ENCODE measurements around the gene KATNB1. TPM values are rescaled to one million over a fixed set of nuclear protein-coding genes. Genes with fewer than 3 reads are reported as not detected.

KATNB1 gene
- total RNA-seq, 2 donors from 2014 or later = 9.0 to 16.2 TPM

DNA sequence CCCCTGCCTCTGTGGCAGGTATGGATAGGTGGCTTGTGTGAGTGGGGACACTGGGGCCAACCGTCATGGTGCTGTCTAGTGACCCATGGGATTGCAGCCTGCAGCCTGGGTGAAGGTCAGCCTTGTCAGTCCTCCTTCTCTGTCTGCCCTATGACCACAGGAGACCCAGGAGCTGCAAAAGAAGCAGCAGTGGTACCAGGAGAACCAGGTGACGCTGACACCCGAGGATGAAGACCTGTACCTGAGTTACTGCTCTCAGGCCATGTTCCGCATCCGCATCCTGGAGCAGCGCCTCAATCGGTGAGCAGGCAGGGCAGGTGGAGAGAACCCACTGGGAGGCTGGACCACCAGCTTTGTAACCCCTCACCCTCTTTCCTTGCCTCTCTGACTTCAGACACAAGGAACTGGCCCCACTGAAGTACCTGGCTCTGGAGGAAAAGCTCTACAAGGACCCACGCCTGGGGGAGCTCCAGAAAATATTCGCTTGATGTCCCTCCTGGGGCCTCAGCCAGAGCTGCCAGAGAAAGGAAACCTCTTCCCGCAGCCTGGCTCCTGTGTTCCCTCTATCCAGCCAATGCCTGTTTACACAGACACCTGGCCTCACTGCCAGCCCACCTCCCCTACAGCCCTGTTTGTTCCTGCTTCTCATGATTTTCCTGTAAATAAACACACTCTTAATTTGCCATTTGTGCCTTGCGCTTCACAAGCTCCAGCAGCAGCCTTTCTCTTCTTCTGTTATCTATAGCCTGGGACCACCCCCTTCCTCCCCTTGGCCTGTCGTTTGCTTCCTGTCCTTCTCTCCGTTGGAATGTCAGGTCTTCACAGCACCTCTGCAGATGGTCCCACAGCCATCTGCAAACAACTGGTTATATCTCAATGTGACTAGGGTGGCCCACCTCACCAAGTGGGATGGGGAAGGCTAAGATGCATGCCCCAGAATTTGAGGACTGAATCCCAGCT, 4.5 kb upstream of the KATNB1 start:
- Histone ChIP-seq H3K4me3 (no peak overlapping the region), H3K9me3 (no peaks in the 10 kb centered on the region), H3K36me3 (no peaks in the 10 kb centered on the region), H3K4me1 (ENCODE audit: control insufficient read depth in 1 of 2, low read depth in 2 of 2) (peaks cover 3 to 10% of the 10 kb centered on the region in 2 donors), H3K27me3 (replicated peaks; ENCODE audit: insufficient read depth) (no peaks in the 10 kb centered on the region), H3K27ac (no peak overlapping the region)
- ATAC-seq (ENCODE audit: insufficient number of reproducible peaks, low FRiP score, low read depth) = no peak
- TF ChIP-seq, protein P1, sequence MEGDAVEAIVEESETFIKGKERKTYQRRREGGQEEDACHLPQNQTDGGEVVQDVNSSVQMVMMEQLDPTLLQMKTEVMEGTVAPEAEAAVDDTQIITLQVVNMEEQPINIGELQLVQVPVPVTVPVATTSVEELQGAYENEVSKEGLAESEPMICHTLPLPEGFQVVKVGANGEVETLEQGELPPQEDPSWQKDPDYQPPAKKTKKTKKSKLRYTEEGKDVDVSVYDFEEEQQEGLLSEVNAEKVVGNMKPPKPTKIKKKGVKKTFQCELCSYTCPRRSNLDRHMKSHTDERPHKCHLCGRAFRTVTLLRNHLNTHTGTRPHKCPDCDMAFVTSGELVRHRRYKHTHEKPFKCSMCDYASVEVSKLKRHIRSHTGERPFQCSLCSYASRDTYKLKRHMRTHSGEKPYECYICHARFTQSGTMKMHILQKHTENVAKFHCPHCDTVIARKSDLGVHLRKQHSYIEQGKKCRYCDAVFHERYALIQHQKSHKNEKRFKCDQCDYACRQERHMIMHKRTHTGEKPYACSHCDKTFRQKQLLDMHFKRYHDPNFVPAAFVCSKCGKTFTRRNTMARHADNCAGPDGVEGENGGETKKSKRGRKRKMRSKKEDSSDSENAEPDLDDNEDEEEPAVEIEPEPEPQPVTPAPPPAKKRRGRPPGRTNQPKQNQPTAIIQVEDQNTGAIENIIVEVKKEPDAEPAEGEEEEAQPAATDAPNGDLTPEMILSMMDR (IDR thresholded peaks at IDR 0.05) = no peak
- DNase-seq (ENCODE audit: low spot score) = no peak

DNA sequence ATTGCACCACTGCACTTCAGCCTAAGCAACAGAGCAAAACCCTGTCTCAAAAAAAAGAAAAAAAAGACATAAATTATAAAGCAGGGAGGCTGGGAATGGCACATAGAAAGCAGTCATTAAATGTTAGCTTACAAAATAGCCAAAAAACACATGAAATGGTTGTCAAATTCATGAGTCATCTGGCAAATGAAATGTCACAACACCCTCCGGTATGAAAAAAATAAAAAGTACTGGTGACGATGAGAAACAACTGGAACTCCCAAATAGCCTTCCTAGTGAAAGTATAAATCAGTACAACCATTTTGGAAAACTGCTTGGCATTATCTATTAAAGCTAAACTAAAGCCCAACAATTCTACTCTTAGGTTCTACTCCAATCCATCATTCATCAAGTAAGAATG, 3.5 kb upstream of the KATNB1 start:
- H3K36me3 ChIP-seq = no peaks in the 10 kb centered on the region
- no peaks in the 10 kb centered on the region for H3K9me3 ChIP-seq
- H3K27me3 ChIP-seq (replicated peaks; ENCODE audit: insufficient read depth) = no peaks in the 10 kb centered on the region
- no peak overlapping the region for H3K4me3 ChIP-seq
- peak overlapping the region in 1 of 2 donors; percentile 48 for H3K27ac ChIP-seq
- TF ChIP-seq, protein P1 (IDR thresholded peaks at IDR 0.05) = no peak
- ATAC-seq (ENCODE audit: insufficient number of reproducible peaks, low FRiP score, low read depth) (no peak), DNase-seq (ENCODE audit: low spot score) (no peak)
- peaks cover 6 to 20% of the 10 kb centered on the region in 2 donors for H3K4me1 ChIP-seq (ENCODE audit: control insufficient read depth in 1 of 2, low read depth in 2 of 2)

DNA sequence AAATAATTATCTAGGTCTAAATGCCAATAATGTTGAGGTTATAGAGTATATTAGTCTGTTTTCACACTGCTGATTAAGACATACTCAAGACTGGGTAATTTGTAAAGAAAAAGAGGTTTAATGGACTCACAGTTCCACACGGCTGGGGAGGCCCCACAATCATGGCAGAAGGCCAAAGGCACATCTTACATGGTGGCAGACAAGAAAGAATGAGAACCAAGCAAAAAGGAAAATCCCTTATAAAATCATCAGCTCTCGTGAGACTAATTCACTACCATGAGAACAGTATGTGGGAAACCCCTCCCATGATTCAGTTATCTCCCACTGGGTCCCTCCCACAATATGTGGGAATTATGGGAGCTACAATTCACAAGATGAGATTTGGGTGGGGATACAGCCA, 2.9 kb upstream of the KATNB1 start:
- Histone ChIP-seq H3K27me3 (replicated peaks; ENCODE audit: insufficient read depth) (no peaks in the 10 kb centered on the region), H3K4me1 (ENCODE audit: control insufficient read depth in 1 of 2, low read depth in 2 of 2) (peaks cover 7 to 23% of the 10 kb centered on the region in 2 donors), H3K36me3 (no peaks in the 10 kb centered on the region), H3K9me3 (no peaks in the 10 kb centered on the region), H3K4me3 (no peak overlapping the region), H3K27ac (peak overlapping the region in 1 of 2 donors; percentile 48)
- no peak for DNase-seq (ENCODE audit: low spot score)
- TF ChIP-seq, protein P1 (IDR thresholded peaks at IDR 0.05) = no peak
- ATAC-seq (ENCODE audit: insufficient number of reproducible peaks, low FRiP score, low read depth) = no peak

DNA sequence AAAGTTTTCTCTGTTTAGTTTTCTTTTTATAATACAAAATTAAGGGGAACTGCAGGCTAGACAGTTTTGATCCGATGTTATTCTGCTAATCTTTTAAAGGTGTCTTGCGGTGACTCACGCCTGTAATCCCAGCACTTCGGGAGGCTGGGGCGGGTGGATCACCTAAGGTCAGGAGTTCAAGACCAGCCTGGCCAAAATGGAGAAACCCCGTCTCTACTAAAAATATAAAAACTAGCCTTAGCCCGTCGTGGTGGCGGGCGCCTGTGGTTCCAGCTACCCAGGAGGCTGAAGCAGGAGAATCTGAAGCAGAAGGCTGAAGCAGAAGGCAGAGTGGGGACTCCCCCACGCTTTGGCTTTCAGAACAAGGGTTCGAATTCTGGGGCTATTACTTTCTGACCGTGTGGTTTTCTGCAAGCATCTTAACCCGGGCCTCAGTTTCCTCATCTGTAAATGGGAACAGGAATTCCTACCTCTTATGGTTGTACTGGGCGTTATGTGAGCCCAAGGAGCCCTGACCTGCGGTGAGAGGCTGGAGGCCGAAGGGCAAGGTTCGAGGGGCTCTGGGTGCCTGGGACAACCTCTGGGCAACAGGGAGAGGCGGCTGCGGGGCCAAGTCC, 1.2 kb upstream of the KATNB1 start:
- DNase-seq (ENCODE audit: low spot score) (no peak), ATAC-seq (ENCODE audit: insufficient number of reproducible peaks, low FRiP score, low read depth) (no peak)
- Histone ChIP-seq H3K27ac (peak overlapping the region; percentile 82 to 92), H3K9me3 (no peaks in the 10 kb centered on the region), H3K4me1 (ENCODE audit: control insufficient read depth in 1 of 2, low read depth in 2 of 2) (peaks cover 7 to 23% of the 10 kb centered on the region in 2 donors), H3K4me3 (peak overlapping the region; percentile 81), H3K27me3 (replicated peaks; ENCODE audit: insufficient read depth) (no peaks in the 10 kb centered on the region), H3K36me3 (no peaks in the 10 kb centered on the region)
- TF ChIP-seq, protein P1 (IDR thresholded peaks at IDR 0.05) = no peak
